ENCODE data around the gene KRT14. TPM values are rescaled to one million over a fixed set of nuclear protein-coding genes. Genes with fewer than 3 reads are reported as not detected.

KRT14 gene
- total RNA-seq, 3 donors from 2014 or later: not detected

- DNase-seq (no peak), ATAC-seq (no peak)
- Mint-ChIP-seq H3K4me3 (no peak overlapping the region), H3K9me3 (no peaks in the 10 kb centered on the region), H3K4me1 (ENCODE audit: low read depth) (peaks cover 4% of the 10 kb centered on the region), H3K36me3 (ENCODE audit: insufficient read depth) (no peaks in the 10 kb centered on the region), H3K27me3 (ENCODE audit: low read depth) (peaks cover 46% of the 10 kb centered on the region)
Observed at GRCh38 chr17:41532947-41533570, 53.6 kb downstream of the KRT14 start.

Other genes with a start within 250 kb of the KRT14 start
- gene KRT33A, start 236.1 kb downstream of the KRT14 start, total RNA-seq: not detected
- not detected for gene KRT33B, start 217.1 kb downstream of the KRT14 start, total RNA-seq
- gene KRT34, start 204.6 kb downstream of the KRT14 start, total RNA-seq: not detected
- gene KRT31, start 189.3 kb downstream of the KRT14 start, total RNA-seq: not detected
- gene KRT37, start 162.3 kb downstream of the KRT14 start, total RNA-seq: not detected
- gene KRT38, start 145.9 kb downstream of the KRT14 start, total RNA-seq: not detected
- gene KRT32, start 119.5 kb downstream of the KRT14 start, total RNA-seq: not detected
- not detected for gene KRT35, start 105.7 kb downstream of the KRT14 start, total RNA-seq
- not detected for gene KRT36, start 97.0 kb downstream of the KRT14 start, total RNA-seq
- gene KRT13, start 81.3 kb downstream of the KRT14 start, total RNA-seq: not detected
- not detected for gene KRT15, start 68.0 kb downstream of the KRT14 start, total RNA-seq
- 1 to 10 TPM; 1.1 to 2.0 (median 1.8) TPM for gene KRT19, start 58.6 kb downstream of the KRT14 start, total RNA-seq
- gene KRT9, start 14.8 kb downstream of the KRT14 start, total RNA-seq: not detected
- not detected for gene KRT16, start 25.9 kb upstream of the KRT14 start, total RNA-seq
- not detected for gene KRT17, start 37.7 kb upstream of the KRT14 start, total RNA-seq
- gene EIF1, start 102.0 kb upstream of the KRT14 start, total RNA-seq: 1,000 to 10,000 TPM; 1,373 to 1,742 (median 1,506) TPM
- not detected for gene GAST, start 125.4 kb upstream of the KRT14 start, total RNA-seq
- under 1 TPM in 1 of 3 donors, not detected in 2; 0.18 TPM for gene HAP1, start 147.7 kb upstream of the KRT14 start, total RNA-seq
- gene JUP, start 199.8 kb upstream of the KRT14 start, total RNA-seq: under 1 TPM; 0.86 to 0.98 (median 0.92) TPM
- 1 to 10 TPM; 2.0 to 3.6 (median 2.5) TPM for gene P3H4, start 225.1 kb upstream of the KRT14 start, total RNA-seq
- gene FKBP10, start 226.1 kb upstream of the KRT14 start, total RNA-seq: 1 to 10 TPM in 1 of 3 donors, under 1 TPM in 2; 0.68 to 1.2 (median 0.76) TPM
- 10 to 100 TPM; 29.7 to 53.6 (median 41.9) TPM for gene NT5C3B, start 249.3 kb upstream of the KRT14 start, total RNA-seq

Data from activated T-cell treated with anti-CD3 and anti-CD28 coated beads, Interleukin-2, amount 50 U/mL, for 4 hours (primary cell).